Peyer's patch (tissue), 4 donors: ENCODE results near the gene PDK2.

Experiments
- POLR2A ChIP-seq, 2 donors: fragments of 450-650 bp; IDR thresholded peaks; one replicate each; pipeline ENCODE4 v1.5.1; 2017; ENCODE audit warnings: antibody characterized with exemption in 2 of 2, mild to moderate bottlenecking in 2 of 2, moderate library complexity in 2 of 2
- TF ChIP-seq, protein P1 (sequence below), 6 experiments: fragments of 450-650 bp in 4 of 6; fragments of 200-600 bp in 2 of 6; sonication (generic) in 1 of 6; IDR thresholded peaks; one replicate each; pipeline ENCODE4 v1.5.1; 2017 to 2019; ENCODE audit warnings: antibody characterized with exemption in 6 of 6, mild to moderate bottlenecking in 3 of 6, moderate library complexity in 1 of 6

- TF ChIP-seq, protein P1, sequence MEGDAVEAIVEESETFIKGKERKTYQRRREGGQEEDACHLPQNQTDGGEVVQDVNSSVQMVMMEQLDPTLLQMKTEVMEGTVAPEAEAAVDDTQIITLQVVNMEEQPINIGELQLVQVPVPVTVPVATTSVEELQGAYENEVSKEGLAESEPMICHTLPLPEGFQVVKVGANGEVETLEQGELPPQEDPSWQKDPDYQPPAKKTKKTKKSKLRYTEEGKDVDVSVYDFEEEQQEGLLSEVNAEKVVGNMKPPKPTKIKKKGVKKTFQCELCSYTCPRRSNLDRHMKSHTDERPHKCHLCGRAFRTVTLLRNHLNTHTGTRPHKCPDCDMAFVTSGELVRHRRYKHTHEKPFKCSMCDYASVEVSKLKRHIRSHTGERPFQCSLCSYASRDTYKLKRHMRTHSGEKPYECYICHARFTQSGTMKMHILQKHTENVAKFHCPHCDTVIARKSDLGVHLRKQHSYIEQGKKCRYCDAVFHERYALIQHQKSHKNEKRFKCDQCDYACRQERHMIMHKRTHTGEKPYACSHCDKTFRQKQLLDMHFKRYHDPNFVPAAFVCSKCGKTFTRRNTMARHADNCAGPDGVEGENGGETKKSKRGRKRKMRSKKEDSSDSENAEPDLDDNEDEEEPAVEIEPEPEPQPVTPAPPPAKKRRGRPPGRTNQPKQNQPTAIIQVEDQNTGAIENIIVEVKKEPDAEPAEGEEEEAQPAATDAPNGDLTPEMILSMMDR (IDR thresholded peaks at IDR 0.05): no peak
- TF ChIP-seq POLR2A (IDR thresholded peaks at IDR 0.05): no peak
Measured at GRCh38 chr17:50129728-50130558, 34.8 kb downstream of the PDK2 start, which contains the start of gene SAMD14.
